Right lobe of liver (tissue), 6 donors: ENCODE results near the gene PCDHA1. TPM values are rescaled to one million over a fixed set of nuclear protein-coding genes. Genes with fewer than 3 reads are reported as not detected.

Source experiments
- ATAC-seq, 4 donors: fragments of 200-7000 bp; cut with Tn5 transposase; one replicate each; pipeline ENCODE4 v1.9.1; 2020; ENCODE audit warnings: mild to moderate bottlenecking in 4 of 4, moderate library complexity in 4 of 4
- DNase-seq, 3 donors: peaks; one replicate each; pipeline ENCODE4 v3.0.0-alpha.2; 2020
- H3K27ac ChIP-seq, 3 donors: fragments of 200-600 bp; one replicate each; pipeline ENCODE4 v1.8.0; 2022
- H3K27me3 ChIP-seq, 2 donors: fragments of 200-600 bp; one replicate each; pipeline ENCODE4 v1.8.0; 2022
- H3K36me3 ChIP-seq, 4 donors: fragments of 200-600 bp; sonication (generic) in 1 of 4; one replicate each; pipeline versions ENCODE4 v1.5.1 to v1.8.0; 2017 to 2022; ENCODE audit warnings: control low read depth in 1 of 4
- H3K4me1 ChIP-seq, 4 donors: fragments of 200-600 bp; sonication (generic) in 1 of 4; one replicate each; pipeline versions ENCODE4 v1.5.1 to v1.8.0; 2017 to 2022; ENCODE audit warnings: control low read depth in 1 of 4
- H3K4me3 ChIP-seq, 3 donors: fragments of 200-600 bp; one replicate each; pipeline ENCODE4 v1.8.0; 2022
- H3K9me3 ChIP-seq, 4 donors: fragments of 200-600 bp; sonication (generic) in 1 of 4; one replicate each; pipeline versions ENCODE4 v1.5.1 to v1.8.0; 2017 to 2022; ENCODE audit warnings: control low read depth in 1 of 4
- CTCF ChIP-seq, 4 donors: fragments of 200-600 bp in 3 of 4; fragments of 450-650 bp in 1 of 4; IDR thresholded peaks; one replicate each; pipeline versions ENCODE4 v1.5.1 to v1.8.0; 2016 to 2022; ENCODE audit warnings: antibody characterized with exemption in 4 of 4, mild to moderate bottlenecking in 2 of 4
- POLR2A ChIP-seq: fragments of 450-650 bp; IDR thresholded peaks from one replicate; pipeline ENCODE4 v1.6.1; 2017; ENCODE audit warnings: antibody characterized with exemption, mild to moderate bottlenecking
- WGBS: methylation state at CpG from one replicate; pipeline ENCODE4 v1.1.6; 2018; ENCODE audit warnings: low coverage, low lambda C conversion rate; ENCODE audit not compliant: insufficient coverage; ENCODE audit errors: missing lambda C conversion rate; 5-methylcytosine and 5-hydroxymethylcytosine counted together
- intact Hi-C, 2 donors: fragments of 100-400 bp; cut with DNase I; formaldehyde crosslinking; loops; one replicate each; pipeline versions ENCODE4 v1.11.2 to v1.14.1; 2022
- total RNA-seq, 6 experiments: library from RNA; depleted of rRNA in 2 of 6; stranded (reverse); fragments of >200 nt in 2 of 6; fragmentation: NEBNext Ultra II Directional in 3 of 6; extraction: Animal tissue kit (Norgen Biotek cat#: 25700) in 3 of 6; gene quantifications; one replicate each; pipeline versions ENCODE4 v1.1.0 to v1.2.4, GENCODE V29; 2016 to 2023
- donor health status: DM: no; HTN: yes; CAD: no.
- donor health status: DM: no; HTN: no; CAD: no.
- donor health status: DM: no; HTN: no; CAD: no.
- donor health status: DM: no; HTN: yes; CAD: no.
- donor health status: DM: no; HTN: yes; CAD: no.

The PCDHA1 gene
- total RNA-seq, 6 experiments from 2014 or later = not detected

- intact Hi-C loops = no loop called here
- WGBS = 70% methylated on average over 1 of the region's 1 CpG
- ATAC-seq (no peak), DNase-seq (no peak)
- H3K36me3 ChIP-seq = no peaks in the 10 kb centered on the region
- TF ChIP-seq CTCF (IDR thresholded peaks at IDR 0.05) (no peak), POLR2A (no peak)
- H3K4me1 ChIP-seq = no peaks in the 10 kb centered on the region
- H3K4me3 ChIP-seq = no peak overlapping the region
- no peaks in the 10 kb centered on the region for H3K27me3 ChIP-seq
- no peak overlapping the region for H3K27ac ChIP-seq
- no peaks in the 10 kb centered on the region for H3K9me3 ChIP-seq
These were observed 246.7 kb downstream of the PCDHA1 start for GRCh38 chr5:141032626-141033025.

DNA sequence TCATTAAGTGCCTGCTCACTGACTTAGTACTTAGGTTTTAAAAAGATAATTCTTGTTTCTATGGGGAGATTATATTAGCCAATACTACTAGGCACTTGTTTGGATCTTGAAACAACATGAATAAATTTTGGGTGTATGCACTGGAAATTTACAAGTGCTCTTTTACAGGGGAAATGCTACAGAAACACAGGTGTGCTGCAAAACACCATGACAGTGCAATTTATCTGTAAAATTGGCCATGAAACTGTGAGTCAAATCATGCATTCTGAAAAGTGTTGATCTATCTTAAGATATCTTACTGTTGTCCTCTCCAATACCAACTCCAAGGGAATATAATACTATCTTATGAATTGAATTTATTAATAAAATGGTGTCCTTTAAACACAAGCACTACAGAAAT lies 253.1 kb downstream of the PCDHA1 start:
- Histone ChIP-seq H3K27ac (no peak overlapping the region), H3K36me3 (no peaks in the 10 kb centered on the region), H3K27me3 (peaks cover 7 to 11% of the 10 kb centered on the region in 2 donors), H3K4me1 (no peaks in the 10 kb centered on the region), H3K9me3 (no peaks in the 10 kb centered on the region), H3K4me3 (no peak overlapping the region)
- ATAC-seq (no peak), DNase-seq (no peak)
- intact Hi-C loops = no loop called here
- no peak for TF ChIP-seq CTCF (IDR thresholded peaks at IDR 0.05)

GRCh38 chr5:141039517-141039916 lies 253.6 kb downstream of the PCDHA1 start:
- Histone ChIP-seq H3K4me3 (no peak overlapping the region), H3K27ac (no peak overlapping the region)

GRCh38 chr5:141040093-141040770 lies 254.3 kb downstream of the PCDHA1 start:
- peak; percentile 67 to 77 (median 70) for ATAC-seq
- H3K9me3 ChIP-seq = no peaks in the 10 kb centered on the region
- peak overlapping the region; percentile 0 to 36 (median 29) for H3K4me3 ChIP-seq
- no peaks in the 10 kb centered on the region for H3K4me1 ChIP-seq
- H3K27ac ChIP-seq = peak overlapping the region in 1 of 3 donors; percentile 12
- WGBS = 10% methylated on average over 24 of the region's 24 CpGs
- H3K36me3 ChIP-seq = no peaks in the 10 kb centered on the region
- DNase-seq = peak; percentile 25 to 52 (median 46)
- peaks cover 7 to 11% of the 10 kb centered on the region in 2 donors for H3K27me3 ChIP-seq
- TF ChIP-seq POLR2A (no peak), CTCF (IDR thresholded peaks at IDR 0.05) (peak; percentile 34 to 65 (median 46))
- intact Hi-C loops = loop anchor here in 1 of 2 donors (10.0 kb wide), 1 partner anchor 155 kb away; the partner anchor contains the start of gene PCDHA13

More at GRCh38 chr5:141039517-141039916, 253.6 kb downstream of the PCDHA1 start:
- intact Hi-C loops = no loop called here
- peaks cover 7 to 11% of the 10 kb centered on the region in 2 donors for H3K27me3 ChIP-seq
- no peaks in the 10 kb centered on the region for H3K9me3 ChIP-seq
- no peak for TF ChIP-seq CTCF (IDR thresholded peaks at IDR 0.05)
- TF ChIP-seq POLR2A = no peak
- 36% methylated on average over 3 of the region's 3 CpGs for WGBS
- no peaks in the 10 kb centered on the region for H3K4me1 ChIP-seq
- H3K36me3 ChIP-seq = no peaks in the 10 kb centered on the region
- DNase-seq (no peak), ATAC-seq (no peak)
